HEK293 (cell line): ENCODE data around the gene AXL.

Experiments used
- CTCF ChIA-PET: fragments of 350-600 bp; formaldehyde crosslinking; extraction: SDS; loops from one replicate; lab custom pipeline; 2021; ENCODE audit warnings: antibody characterized with exemption; lab: Yijun Ruan, JAX
- POLR2A ChIA-PET: fragments of 300-600 bp; formaldehyde crosslinking; extraction: SDS; loops from one replicate; lab custom pipeline; 2020; ENCODE audit warnings: antibody characterized with exemption, inconsistent platforms; lab: Yijun Ruan, JAX
- H3K27ac ChIP-seq: fragments of 200-500 bp; sonication (Bioruptor generic); 2 replicates; pipeline ENCODE4 v1.5.1; 2014; ENCODE audit warnings: low read depth, low read length, control low read depth, inconsistent platforms; ENCODE audit errors: extremely low read depth
- H3K36me3 ChIP-seq, 2 experiments: fragments of 200-500 bp in 1 of 2; sonication (Bioruptor generic) in 1 of 2; 1 replicate in 1 of 2; 2 replicates in 1 of 2; pipeline ENCODE4 v1.5.1; 2014 to 2017; ENCODE audit warnings: inconsistent platforms in 2 of 2, low read length in 2 of 2; ENCODE audit not compliant: control insufficient read depth in 2 of 2, insufficient read depth in 1 of 2
- H3K4me1 ChIP-seq: fragments of 200-500 bp; sonication (Bioruptor generic); 2 replicates; pipeline ENCODE4 v1.5.1; 2014; ENCODE audit warnings: mild to moderate bottlenecking, low read length, inconsistent platforms; ENCODE audit not compliant: control insufficient read depth, insufficient read depth
- H3K4me3 ChIP-seq: 2 replicates; pipeline ENCODE4 v1.5.1; 2011; ENCODE audit warnings: low read depth, mild to moderate bottlenecking, control low read depth, low read length, moderate library complexity
- H3K9me3 ChIP-seq: fragments of 200-500 bp; sonication (Bioruptor generic); 2 replicates; pipeline ENCODE4 v1.5.1; 2014; ENCODE audit warnings: low read depth, low read length, inconsistent platforms; ENCODE audit not compliant: control insufficient read depth, insufficient read depth
- EGR2 ChIP-seq: fragments of 450-650 bp; formaldehyde crosslinking; IDR thresholded peaks from 2 replicates; pipeline ENCODE4 v1.5.1; 2016; ENCODE audit warnings: low read depth, missing biosample characterization, missing genetic modification characterization
- ELK4 ChIP-seq: IDR thresholded peaks from 2 replicates; pipeline ENCODE4 v1.6.1; 2011; ENCODE audit warnings: mild to moderate bottlenecking, low read depth, low read length, borderline replicate concordance
- KLF1 ChIP-seq: fragments of 450-650 bp; formaldehyde crosslinking; IDR thresholded peaks from 2 replicates; pipeline ENCODE4 v1.5.1; 2016; ENCODE audit warnings: missing biosample characterization, missing genetic modification characterization
- PRDM4 ChIP-seq: fragments of 450-650 bp; formaldehyde crosslinking; IDR thresholded peaks from 2 replicates; pipeline ENCODE4 v1.5.1; 2017; ENCODE audit warnings: missing biosample characterization, missing genetic modification characterization
- SALL2 ChIP-seq: fragments of 450-650 bp; formaldehyde crosslinking; IDR thresholded peaks from 2 replicates; pipeline ENCODE4 v1.5.0; 2017; ENCODE audit warnings: missing biosample characterization, mild to moderate bottlenecking, missing genetic modification characterization, borderline replicate concordance
- TRIM28 ChIP-seq: IDR thresholded peaks from 2 replicates; pipeline ENCODE4 v1.6.1; 2011; ENCODE audit warnings: low read length, control low read depth, borderline replicate concordance
- WT1 ChIP-seq: fragments of 450-650 bp; formaldehyde crosslinking; IDR thresholded peaks from 2 replicates; pipeline ENCODE4 v1.5.1; 2016; ENCODE audit warnings: missing biosample characterization, missing genetic modification characterization
- ZBTB1 ChIP-seq: fragments of 450-650 bp; formaldehyde crosslinking; IDR thresholded peaks from 2 replicates; pipeline ENCODE4 v1.5.1; 2016; ENCODE audit warnings: missing biosample characterization, missing genetic modification characterization
- ZBTB48 ChIP-seq: fragments of 450-650 bp; formaldehyde crosslinking; IDR thresholded peaks from 2 replicates; pipeline ENCODE4 v1.5.1; 2016; ENCODE audit warnings: missing biosample characterization, missing genetic modification characterization
- ZFP41 ChIP-seq: fragments of 450-650 bp; formaldehyde crosslinking; IDR thresholded peaks from 2 replicates; pipeline ENCODE4 v1.5.1; 2016; ENCODE audit warnings: missing biosample characterization, missing genetic modification characterization, borderline replicate concordance
- ZNF112 ChIP-seq: fragments of 450-650 bp; formaldehyde crosslinking; IDR thresholded peaks from 2 replicates; pipeline ENCODE4 v1.5.0; 2017; ENCODE audit warnings: missing biosample characterization, missing genetic modification characterization
- ZNF140 ChIP-seq: fragments of 450-650 bp; formaldehyde crosslinking; IDR thresholded peaks from 2 replicates; pipeline ENCODE4 v1.5.1; 2016; ENCODE audit warnings: missing biosample characterization, missing genetic modification characterization
- ZNF146 ChIP-seq: fragments of 450-650 bp; formaldehyde crosslinking; IDR thresholded peaks from 2 replicates; pipeline ENCODE4 v1.5.1; 2016; ENCODE audit warnings: missing biosample characterization, missing genetic modification characterization
- ZNF2 ChIP-seq: fragments of 450-650 bp; formaldehyde crosslinking; IDR thresholded peaks from 2 replicates; pipeline ENCODE4 v1.5.1; 2016; ENCODE audit warnings: missing biosample characterization, missing genetic modification characterization
- ZNF202 ChIP-seq: fragments of 450-650 bp; formaldehyde crosslinking; IDR thresholded peaks from 2 replicates; pipeline ENCODE4 v1.5.1; 2016; ENCODE audit warnings: missing biosample characterization, missing genetic modification characterization, borderline replicate concordance
- ZNF248 ChIP-seq: fragments of 450-650 bp; formaldehyde crosslinking; IDR thresholded peaks from 2 replicates; pipeline ENCODE4 v1.5.1; 2017; ENCODE audit warnings: missing biosample characterization, missing genetic modification characterization
- ZNF335 ChIP-seq: fragments of 450-650 bp; formaldehyde crosslinking; conservative IDR thresholded peaks from 2 replicates; pipeline ENCODE4 v1.5.1; 2016; ENCODE audit warnings: missing biosample characterization, missing genetic modification characterization
- ZNF354C ChIP-seq: fragments of 450-650 bp; formaldehyde crosslinking; IDR thresholded peaks from 2 replicates; pipeline ENCODE4 v1.5.1; 2016; ENCODE audit warnings: missing biosample characterization, missing genetic modification characterization, low read depth, borderline replicate concordance
- ZNF366 ChIP-seq: fragments of 450-650 bp; formaldehyde crosslinking; conservative IDR thresholded peaks from 2 replicates; pipeline ENCODE4 v1.5.1; 2016; ENCODE audit warnings: missing biosample characterization, missing genetic modification characterization
- ZNF394 ChIP-seq: fragments of 450-650 bp; formaldehyde crosslinking; IDR thresholded peaks from 2 replicates; pipeline ENCODE4 v1.5.1; 2016; ENCODE audit warnings: missing biosample characterization, missing genetic modification characterization, mild to moderate bottlenecking, moderate library complexity, borderline replicate concordance
- ZNF48 ChIP-seq: fragments of 450-650 bp; formaldehyde crosslinking; IDR thresholded peaks from 2 replicates; pipeline ENCODE4 v1.5.1; 2016; ENCODE audit warnings: missing biosample characterization, missing genetic modification characterization
- ZNF501 ChIP-seq: fragments of 450-650 bp; formaldehyde crosslinking; IDR thresholded peaks from 2 replicates; pipeline ENCODE4 v1.5.1; 2016; ENCODE audit warnings: missing biosample characterization, missing genetic modification characterization
- ZNF513 ChIP-seq: fragments of 450-650 bp; IDR thresholded peaks from 2 replicates; pipeline ENCODE4 v1.5.1; 2018; ENCODE audit warnings: missing biosample characterization, missing genetic modification characterization
- ZSCAN16 ChIP-seq: fragments of 450-650 bp; formaldehyde crosslinking; IDR thresholded peaks from 2 replicates; pipeline ENCODE4 v1.5.1; 2016; ENCODE audit warnings: missing biosample characterization, missing genetic modification characterization
- TF ChIP-seq, protein P1 (sequence below): fragments of 450-650 bp; formaldehyde crosslinking; IDR thresholded peaks from 2 replicates; pipeline ENCODE4 v1.5.1; 2016; ENCODE audit warnings: missing biosample characterization, missing genetic modification characterization
- TF ChIP-seq, protein P2 (sequence below): fragments of 450-650 bp; formaldehyde crosslinking; IDR thresholded peaks from 2 replicates; pipeline ENCODE4 v1.5.1; 2017; ENCODE audit warnings: missing biosample characterization, mild to moderate bottlenecking, missing genetic modification characterization, moderate library complexity
- TF ChIP-seq, protein P3 (sequence below): fragments of 450-650 bp; formaldehyde crosslinking; IDR thresholded peaks from 2 replicates; pipeline ENCODE4 v1.5.1; 2016; ENCODE audit warnings: missing biosample characterization, missing genetic modification characterization, low read depth

AXL gene

GRCh38 chr19:41193430-41194156 lies 25.4 kb upstream of the AXL start (continued):
- TF ChIP-seq, protein P1, sequence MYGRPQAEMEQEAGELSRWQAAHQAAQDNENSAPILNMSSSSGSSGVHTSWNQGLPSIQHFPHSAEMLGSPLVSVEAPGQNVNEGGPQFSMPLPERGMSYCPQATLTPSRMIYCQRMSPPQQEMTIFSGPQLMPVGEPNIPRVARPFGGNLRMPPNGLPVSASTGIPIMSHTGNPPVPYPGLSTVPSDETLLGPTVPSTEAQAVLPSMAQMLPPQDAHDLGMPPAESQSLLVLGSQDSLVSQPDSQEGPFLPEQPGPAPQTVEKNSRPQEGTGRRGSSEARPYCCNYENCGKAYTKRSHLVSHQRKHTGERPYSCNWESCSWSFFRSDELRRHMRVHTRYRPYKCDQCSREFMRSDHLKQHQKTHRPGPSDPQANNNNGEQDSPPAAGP (tag by site-specific recombination), result no peak
- TF ChIP-seq ZNF202 (no peak), ZNF248 (tag by site-specific recombination) (no peak), ZNF366 (tag by site-specific recombination) (peak; percentile 52; the same call in 1 of the 2 replicates), ZNF146 (no peak), ZNF394 (peak; percentile 83; the same call in 1 of the 2 replicates), ZBTB48 (peak; percentile 70), ZSCAN16 (tag by site-specific recombination) (no peak), WT1 (0 out of 2 replicates have a peak, but pooled peaks have one; percentile 26), ZBTB1 (tag by site-specific recombination) (no peak), KLF1 (tag by site-specific recombination) (no peak), ZNF501 (tag by site-specific recombination) (no peak), ELK4 (no peak), ZNF2 (tag by site-specific recombination) (no peak)
- TF ChIP-seq, protein P2, sequence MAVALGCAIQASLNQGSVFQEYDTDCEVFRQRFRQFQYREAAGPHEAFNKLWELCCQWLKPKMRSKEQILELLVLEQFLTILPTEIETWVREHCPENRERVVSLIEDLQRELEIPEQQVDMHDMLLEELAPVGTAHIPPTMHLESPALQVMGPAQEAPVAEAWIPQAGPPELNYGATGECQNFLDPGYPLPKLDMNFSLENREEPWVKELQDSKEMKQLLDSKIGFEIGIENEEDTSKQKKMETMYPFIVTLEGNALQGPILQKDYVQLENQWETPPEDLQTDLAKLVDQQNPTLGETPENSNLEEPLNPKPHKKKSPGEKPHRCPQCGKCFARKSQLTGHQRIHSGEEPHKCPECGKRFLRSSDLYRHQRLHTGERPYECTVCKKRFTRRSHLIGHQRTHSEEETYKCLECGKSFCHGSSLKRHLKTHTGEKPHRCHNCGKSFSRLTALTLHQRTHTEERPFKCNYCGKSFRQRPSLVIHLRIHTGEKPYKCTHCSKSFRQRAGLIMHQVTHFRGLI (tag by site-specific recombination), result no peak
- TF ChIP-seq, all 188 proteins: peak for 7

- Histone ChIP-seq H3K9me3 (no peaks in the 10 kb centered on the region), H3K27ac (no peak overlapping the region), H3K36me3 (no peaks in the 10 kb centered on the region; a peak in 1 of 3 replicates), H3K4me3 (no peak overlapping the region), H3K4me1 (peaks cover 19% of the 10 kb centered on the region)
- POLR2A ChIA-PET, result interaction anchor here (0.5 to 1.3 kb wide), 2 partner anchors 23 to 69 kb away, joined by 4 to 6 read pairs; partner anchors contain the start of gene HNRNPUL1
- CTCF ChIA-PET, result interaction anchor here (0.6 to 1.9 kb wide), 5 partner anchors 8 to 504 kb away, joined by 3 to 5 read pairs (median 3); partner anchors contain the start of gene NUMBL
- no peak for TF ChIP-seq SALL2 (tag by site-specific recombination)
- no peak for TF ChIP-seq ZNF48 (tag by site-specific recombination)
- TF ChIP-seq EGR2 (tag by site-specific recombination), result no peak
- TF ChIP-seq ZFP41 (tag by site-specific recombination), result no peak
- TF ChIP-seq ZNF335 (tag by site-specific recombination), result no peak
- TF ChIP-seq PRDM4, result no peak
- TF ChIP-seq ZNF513 (tag by site-specific recombination), result no peak
- TF ChIP-seq TRIM28, result no peak
- no peak for TF ChIP-seq ZSCAN16 (tag by site-specific recombination)
- no peak for TF ChIP-seq ZNF354C
- no peak for TF ChIP-seq ZNF140 (tag by site-specific recombination)
- TF ChIP-seq ZNF112, result no peak
- TF ChIP-seq, protein P3, sequence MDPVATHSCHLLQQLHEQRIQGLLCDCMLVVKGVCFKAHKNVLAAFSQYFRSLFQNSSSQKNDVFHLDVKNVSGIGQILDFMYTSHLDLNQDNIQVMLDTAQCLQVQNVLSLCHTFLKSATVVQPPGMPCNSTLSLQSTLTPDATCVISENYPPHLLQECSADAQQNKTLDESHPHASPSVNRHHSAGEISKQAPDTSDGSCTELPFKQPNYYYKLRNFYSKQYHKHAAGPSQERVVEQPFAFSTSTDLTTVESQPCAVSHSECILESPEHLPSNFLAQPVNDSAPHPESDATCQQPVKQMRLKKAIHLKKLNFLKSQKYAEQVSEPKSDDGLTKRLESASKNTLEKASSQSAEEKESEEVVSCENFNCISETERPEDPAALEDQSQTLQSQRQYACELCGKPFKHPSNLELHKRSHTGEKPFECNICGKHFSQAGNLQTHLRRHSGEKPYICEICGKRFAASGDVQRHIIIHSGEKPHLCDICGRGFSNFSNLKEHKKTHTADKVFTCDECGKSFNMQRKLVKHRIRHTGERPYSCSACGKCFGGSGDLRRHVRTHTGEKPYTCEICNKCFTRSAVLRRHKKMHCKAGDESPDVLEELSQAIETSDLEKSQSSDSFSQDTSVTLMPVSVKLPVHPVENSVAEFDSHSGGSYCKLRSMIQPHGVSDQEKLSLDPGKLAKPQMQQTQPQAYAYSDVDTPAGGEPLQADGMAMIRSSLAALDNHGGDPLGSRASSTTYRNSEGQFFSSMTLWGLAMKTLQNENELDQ (tag by site-specific recombination), result no peak
Observed at GRCh38 chr19:41194157-41194552, 24.9 kb upstream of the AXL start.
